H9 (cell line): Measurements from ENCODE around the gene PLCG1. TPM values are rescaled to one million over a fixed set of nuclear protein-coding genes. Genes with fewer than 3 reads are reported as not detected.
A peak's percentile ranks its signal among the peaks of the same experiment; 100 is the strongest.

Source experiments
- DNase-seq: peaks from one replicate; pipeline ENCODE4 v3.0.0-alpha.2; 2017
- H2AFZ ChIP-seq: one replicate; pipeline ENCODE4 v1.6.1; 2013; ENCODE audit warnings: mild to moderate bottlenecking, low read length, control low read depth, moderate library complexity
- H2AK5ac ChIP-seq: 2 replicates; pipeline ENCODE4 v1.6.1; 2013; ENCODE audit warnings: low read length, control low read depth, mixed read lengths; ENCODE audit not compliant: insufficient read length
- H2BK120ac ChIP-seq: one replicate; pipeline ENCODE4 v1.6.1; 2013; ENCODE audit warnings: low read depth, mild to moderate bottlenecking, low read length, control low read depth, inconsistent platforms; ENCODE audit not compliant: poor library complexity, severe bottlenecking
- H2BK12ac ChIP-seq: 2 replicates; pipeline ENCODE4 v1.6.1; 2013; ENCODE audit warnings: low read length, control low read depth, mixed read lengths, low read depth; ENCODE audit not compliant: insufficient read length
- H2BK15ac ChIP-seq: 2 replicates; pipeline ENCODE4 v1.6.1; 2013; ENCODE audit warnings: low read depth, low read length, control low read depth
- H2BK20ac ChIP-seq: one replicate; pipeline ENCODE4 v1.6.1; 2013; ENCODE audit warnings: low read depth, mild to moderate bottlenecking, low read length, control low read depth, inconsistent platforms; ENCODE audit not compliant: poor library complexity, severe bottlenecking
- H2BK5ac ChIP-seq: 2 replicates; pipeline ENCODE4 v1.6.1; 2013; ENCODE audit warnings: low read length, control low read depth, mixed read lengths; ENCODE audit not compliant: insufficient read length
- H3K14ac ChIP-seq: 2 replicates; pipeline ENCODE4 v1.6.1; 2013; ENCODE audit warnings: low read length, control low read depth; ENCODE audit not compliant: insufficient read depth
- H3K18ac ChIP-seq: 2 replicates; pipeline ENCODE4 v1.6.1; 2013; ENCODE audit warnings: low read depth, mild to moderate bottlenecking, mixed read lengths, low read length, control low read depth; ENCODE audit not compliant: insufficient read length
- H3K23ac ChIP-seq: 2 replicates; pipeline ENCODE4 v1.6.1; 2013; ENCODE audit warnings: low read length, control low read depth, mixed read lengths, low read depth; ENCODE audit not compliant: insufficient read length
- H3K23me2 ChIP-seq: 2 replicates; pipeline ENCODE4 v1.6.1; 2013; ENCODE audit warnings: low read depth, mild to moderate bottlenecking, mixed read lengths, low read length, control low read depth; ENCODE audit not compliant: insufficient read length, poor library complexity, severe bottlenecking
- H3K27ac ChIP-seq: 2 replicates; pipeline ENCODE4 v1.5.1; 2013; ENCODE audit warnings: low read length, control low read depth, mixed read lengths, low read depth; ENCODE audit not compliant: insufficient read length
- H3K27me3 ChIP-seq: 2 replicates; pipeline ENCODE4 v1.6.1; 2013; ENCODE audit warnings: low read length, control low read depth, inconsistent platforms; ENCODE audit not compliant: insufficient read depth
- H3K4ac ChIP-seq: 2 replicates; pipeline ENCODE4 v1.6.1; 2013; ENCODE audit warnings: low read depth, mild to moderate bottlenecking, control low read depth, inconsistent platforms, low read length, moderate library complexity
- H3K4me1 ChIP-seq: 2 replicates; pipeline ENCODE4 v1.6.1; 2013; ENCODE audit warnings: low read length, control low read depth, inconsistent platforms; ENCODE audit not compliant: insufficient read depth
- H3K4me2 ChIP-seq: 2 replicates; pipeline ENCODE4 v1.6.1; 2013; ENCODE audit warnings: low read length, control low read depth, mixed read lengths; ENCODE audit not compliant: insufficient read length, insufficient read depth
- H3K56ac ChIP-seq: 2 replicates; pipeline ENCODE4 v1.6.1; 2013; ENCODE audit warnings: low read depth, mild to moderate bottlenecking, mixed read lengths, low read length, control low read depth; ENCODE audit not compliant: insufficient read length
- H3K79me1 ChIP-seq: 2 replicates; pipeline ENCODE4 v1.6.1; 2013; ENCODE audit warnings: low read depth, mild to moderate bottlenecking, moderate library complexity, low read length, control low read depth, inconsistent platforms; ENCODE audit not compliant: insufficient read depth, poor library complexity, severe bottlenecking
- H3K79me2 ChIP-seq: 2 replicates; pipeline ENCODE4 v1.6.1; 2013; ENCODE audit warnings: low read length, control low read depth, inconsistent platforms; ENCODE audit not compliant: insufficient read depth
- H3K9ac ChIP-seq: 2 replicates; pipeline ENCODE4 v1.6.1; 2013; ENCODE audit warnings: low read length, control low read depth, mixed read lengths; ENCODE audit not compliant: insufficient read length; ENCODE audit errors: extremely low read depth
- H3K9me3 ChIP-seq: one replicate; pipeline ENCODE4 v1.6.1; 2013; ENCODE audit warnings: low read depth, low read length, inconsistent platforms; ENCODE audit not compliant: control insufficient read depth
- H3T11ph ChIP-seq: one replicate; pipeline ENCODE4 v1.6.1; 2013; ENCODE audit warnings: mild to moderate bottlenecking, low read length, control low read depth, inconsistent platforms
- H4K20me1 ChIP-seq: one replicate; pipeline ENCODE4 v1.6.1; 2013; ENCODE audit not compliant: control insufficient read depth, insufficient read length, insufficient read depth
- H4K5ac ChIP-seq: 2 replicates; pipeline ENCODE4 v1.6.1; 2013; ENCODE audit warnings: low read depth, mild to moderate bottlenecking, mixed read lengths, low read length, control low read depth; ENCODE audit not compliant: insufficient read length
- H4K8ac ChIP-seq: replicated peaks from 2 replicates; pipeline ENCODE4 v1.6.1; 2013; ENCODE audit warnings: low read length, control low read depth, mixed read lengths, low read depth; ENCODE audit not compliant: insufficient read length
- H4K91ac ChIP-seq: 2 replicates; pipeline ENCODE4 v1.6.1; 2013; ENCODE audit warnings: low read depth, mild to moderate bottlenecking, moderate library complexity, mixed read lengths, low read length, control low read depth; ENCODE audit not compliant: insufficient read length
- H3K27ac Mint-ChIP-seq, 3 experiments: 2 replicates in 2 of 3; 3 replicates in 1 of 3; pipeline ENCODE4 v1.8.0; 2020 to 2021; ENCODE audit warnings: mixed read lengths in 3 of 3, mild to moderate bottlenecking in 1 of 3, moderate library complexity in 1 of 3
- H3K27me3 Mint-ChIP-seq: 2 replicates; pipeline ENCODE4 v1.8.0; 2021; ENCODE audit warnings: low read depth, mild to moderate bottlenecking, moderate library complexity, mixed read lengths
- H3K36me3 Mint-ChIP-seq, 3 experiments: 2 replicates in 2 of 3; 3 replicates in 1 of 3; pipeline ENCODE4 v1.8.0; 2020 to 2021; ENCODE audit warnings: low read depth in 3 of 3, mixed read lengths in 3 of 3; ENCODE audit not compliant: insufficient read depth in 1 of 3
- H3K4me1 Mint-ChIP-seq, 2 experiments: 2 replicates each; pipeline ENCODE4 v1.8.0; 2020; ENCODE audit warnings: mixed read lengths in 2 of 2
- H3K4me3 Mint-ChIP-seq, 2 experiments: 2 replicates in 1 of 2; 3 replicates in 1 of 2; pipeline ENCODE4 v1.8.0; 2020 to 2021; ENCODE audit warnings: mild to moderate bottlenecking in 2 of 2, mixed read lengths in 2 of 2, moderate library complexity in 1 of 2
- H3K9me3 Mint-ChIP-seq, 2 experiments: 2 replicates in 1 of 2; 3 replicates in 1 of 2; pipeline ENCODE4 v1.8.0; 2020; ENCODE audit warnings: mild to moderate bottlenecking in 2 of 2, mixed read lengths in 2 of 2, moderate library complexity in 1 of 2
- WGBS: extraction: QIAGEN DNeasy Blood & Tissue Kit; methylation state at CpG from one replicate; pipeline ENCODE4 v1.1.7; 2013; ENCODE audit warnings: missing lambda C conversion rate, low lambda C conversion rate, mixed read lengths; ENCODE audit not compliant: insufficient read length; ENCODE audit errors: extremely low coverage; 5-methylcytosine and 5-hydroxymethylcytosine counted together
- total RNA-seq: library from RNA; stranded (reverse); gene quantifications from 2 replicates; pipeline ENCODE4 v1.2.1, GENCODE V29; 2021
- TF ChIP-seq, protein P1 (sequence below): fragments of 200-600 bp; sonication (generic); conservative IDR thresholded peaks from 3 replicates; pipeline ENCODE4 v1.8.0; 2021; ENCODE audit warnings: antibody characterized with exemption, mild to moderate bottlenecking

PLCG1 gene
- total RNA-seq, 1 experiment from 2014 or later: 171 TPM

DNA sequence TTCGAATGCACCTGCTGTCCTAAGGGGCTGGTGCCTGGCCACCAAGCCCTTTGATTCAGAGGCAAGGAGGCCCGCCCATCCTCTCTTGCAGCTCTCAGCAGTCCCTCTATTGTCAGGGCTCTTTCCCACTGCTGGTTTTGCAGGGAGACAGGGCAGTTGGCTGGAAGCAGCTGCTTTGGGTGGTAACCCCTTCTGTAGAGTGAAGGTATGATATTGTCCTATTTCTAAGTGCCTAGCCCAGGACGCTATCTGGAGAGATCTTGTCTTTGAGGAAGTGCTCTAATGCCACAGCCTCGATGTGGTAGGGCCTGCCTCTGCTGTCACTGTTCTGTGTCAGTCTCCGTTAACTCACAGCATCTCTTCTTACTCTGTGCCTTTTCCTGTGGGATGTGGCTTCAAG lies 5.6 kb downstream of the PLCG1 start:
- H3K79me2 ChIP-seq: peaks cover 92% of the 10 kb centered on the region
- no peak overlapping the region for H2BK15ac ChIP-seq
- no peak overlapping the region for H3K56ac ChIP-seq
- no peak overlapping the region for H3K18ac ChIP-seq
- no peak overlapping the region for H3K4me2 ChIP-seq
- no peaks in the 10 kb centered on the region for H3K27me3 Mint-ChIP-seq
- H3K79me1 ChIP-seq: peaks cover 4% of the 10 kb centered on the region
- no peaks in the 10 kb centered on the region for H3K27me3 ChIP-seq
- H3K23me2 ChIP-seq: peaks cover 13% of the 10 kb centered on the region
- no peak overlapping the region for H3K4ac ChIP-seq
- peak overlapping the region in 1 of 3 experiments; percentile 25; a peak in 2 of 7 replicates for H3K27ac Mint-ChIP-seq
- no peak overlapping the region for H3K23ac ChIP-seq
- DNase-seq: no peak
- no peak overlapping the region for H3K14ac ChIP-seq
- H2AFZ ChIP-seq: no peak overlapping the region
- H4K20me1 ChIP-seq: no peaks in the 10 kb centered on the region
- H2BK20ac ChIP-seq: no peak overlapping the region
- peaks cover 16% of the 10 kb centered on the region; the same call in 1 of the 2 replicates for H3K4me1 ChIP-seq
- no CpG with 5 or more reads among the region's 5 CpGs for WGBS
- H3K9ac ChIP-seq: no peak overlapping the region
- H4K5ac ChIP-seq: no peak overlapping the region
- H4K91ac ChIP-seq: no peak overlapping the region
- H2BK120ac ChIP-seq: no peak overlapping the region
- no peak overlapping the region for H2BK12ac ChIP-seq
- H4K8ac ChIP-seq: no peak overlapping the region
- H3K4me1 Mint-ChIP-seq: peaks cover 55 to 72% of the 10 kb centered on the region in 2 experiments
- no peak overlapping the region for H2BK5ac ChIP-seq
- no peak overlapping the region for H3T11ph ChIP-seq
- no peaks in the 10 kb centered on the region for H3K9me3 Mint-ChIP-seq
- no peak overlapping the region for H3K27ac ChIP-seq
- peaks cover 8 to 31% (median 13%) of the 10 kb centered on the region in 3 experiments for H3K36me3 Mint-ChIP-seq
- no peak overlapping the region for H2AK5ac ChIP-seq
- no peak overlapping the region for H3K4me3 Mint-ChIP-seq
- H3K9me3 ChIP-seq: no peaks in the 10 kb centered on the region
- TF ChIP-seq, protein P1, sequence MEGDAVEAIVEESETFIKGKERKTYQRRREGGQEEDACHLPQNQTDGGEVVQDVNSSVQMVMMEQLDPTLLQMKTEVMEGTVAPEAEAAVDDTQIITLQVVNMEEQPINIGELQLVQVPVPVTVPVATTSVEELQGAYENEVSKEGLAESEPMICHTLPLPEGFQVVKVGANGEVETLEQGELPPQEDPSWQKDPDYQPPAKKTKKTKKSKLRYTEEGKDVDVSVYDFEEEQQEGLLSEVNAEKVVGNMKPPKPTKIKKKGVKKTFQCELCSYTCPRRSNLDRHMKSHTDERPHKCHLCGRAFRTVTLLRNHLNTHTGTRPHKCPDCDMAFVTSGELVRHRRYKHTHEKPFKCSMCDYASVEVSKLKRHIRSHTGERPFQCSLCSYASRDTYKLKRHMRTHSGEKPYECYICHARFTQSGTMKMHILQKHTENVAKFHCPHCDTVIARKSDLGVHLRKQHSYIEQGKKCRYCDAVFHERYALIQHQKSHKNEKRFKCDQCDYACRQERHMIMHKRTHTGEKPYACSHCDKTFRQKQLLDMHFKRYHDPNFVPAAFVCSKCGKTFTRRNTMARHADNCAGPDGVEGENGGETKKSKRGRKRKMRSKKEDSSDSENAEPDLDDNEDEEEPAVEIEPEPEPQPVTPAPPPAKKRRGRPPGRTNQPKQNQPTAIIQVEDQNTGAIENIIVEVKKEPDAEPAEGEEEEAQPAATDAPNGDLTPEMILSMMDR: no peak
